ENCODE measurements around the gene DERL2. TPM values are rescaled to one million over a fixed set of nuclear protein-coding genes. Genes with fewer than 3 reads are reported as not detected.

DERL2 gene
- total RNA-seq, 1 donor from 2014 or later: 23.1 TPM

DNA sequence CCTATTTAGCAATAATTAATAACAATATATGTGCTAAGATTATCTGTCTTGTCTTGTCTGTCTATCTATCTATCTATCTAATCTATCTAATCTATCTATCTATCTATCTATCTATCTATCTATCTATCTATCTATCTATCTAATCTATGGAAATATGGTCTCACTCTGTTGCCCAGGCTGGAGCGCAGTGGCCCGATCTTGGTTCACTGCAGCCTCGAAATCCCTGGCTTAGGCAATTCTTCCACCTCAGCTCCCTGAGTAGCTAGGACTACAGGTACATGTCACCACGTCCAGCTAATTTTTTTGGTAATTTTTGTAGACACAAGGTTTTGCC lies 45.1 kb upstream of the DERL2 start:
- H3K27ac ChIP-seq: no peak overlapping the region
- H3K4me3 ChIP-seq: no peak overlapping the region
- DNase-seq (ENCODE audit: extremely low spot score in 2 of 2): no peak
- intact Hi-C loops (cut with DNase I): no loop called here
- H3K36me3 ChIP-seq: peaks cover 0 to 76% of the 10 kb centered on the region in 2 donors
- TF ChIP-seq POLR2A (IDR thresholded peaks at IDR 0.05): no peak
- TF ChIP-seq POLR2AphosphoS5 (IDR thresholded peaks at IDR 0.05; ENCODE audit: insufficient read depth in 1 of 2, low read depth in 1 of 2): no peak
- TF ChIP-seq, protein P1, sequence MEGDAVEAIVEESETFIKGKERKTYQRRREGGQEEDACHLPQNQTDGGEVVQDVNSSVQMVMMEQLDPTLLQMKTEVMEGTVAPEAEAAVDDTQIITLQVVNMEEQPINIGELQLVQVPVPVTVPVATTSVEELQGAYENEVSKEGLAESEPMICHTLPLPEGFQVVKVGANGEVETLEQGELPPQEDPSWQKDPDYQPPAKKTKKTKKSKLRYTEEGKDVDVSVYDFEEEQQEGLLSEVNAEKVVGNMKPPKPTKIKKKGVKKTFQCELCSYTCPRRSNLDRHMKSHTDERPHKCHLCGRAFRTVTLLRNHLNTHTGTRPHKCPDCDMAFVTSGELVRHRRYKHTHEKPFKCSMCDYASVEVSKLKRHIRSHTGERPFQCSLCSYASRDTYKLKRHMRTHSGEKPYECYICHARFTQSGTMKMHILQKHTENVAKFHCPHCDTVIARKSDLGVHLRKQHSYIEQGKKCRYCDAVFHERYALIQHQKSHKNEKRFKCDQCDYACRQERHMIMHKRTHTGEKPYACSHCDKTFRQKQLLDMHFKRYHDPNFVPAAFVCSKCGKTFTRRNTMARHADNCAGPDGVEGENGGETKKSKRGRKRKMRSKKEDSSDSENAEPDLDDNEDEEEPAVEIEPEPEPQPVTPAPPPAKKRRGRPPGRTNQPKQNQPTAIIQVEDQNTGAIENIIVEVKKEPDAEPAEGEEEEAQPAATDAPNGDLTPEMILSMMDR (IDR thresholded peaks at IDR 0.05): no peak
- H3K9me3 ChIP-seq: no peaks in the 10 kb centered on the region
- peaks cover 9% of the 10 kb centered on the region for H3K4me1 ChIP-seq
- H3K27me3 ChIP-seq: no peaks in the 10 kb centered on the region

DNA sequence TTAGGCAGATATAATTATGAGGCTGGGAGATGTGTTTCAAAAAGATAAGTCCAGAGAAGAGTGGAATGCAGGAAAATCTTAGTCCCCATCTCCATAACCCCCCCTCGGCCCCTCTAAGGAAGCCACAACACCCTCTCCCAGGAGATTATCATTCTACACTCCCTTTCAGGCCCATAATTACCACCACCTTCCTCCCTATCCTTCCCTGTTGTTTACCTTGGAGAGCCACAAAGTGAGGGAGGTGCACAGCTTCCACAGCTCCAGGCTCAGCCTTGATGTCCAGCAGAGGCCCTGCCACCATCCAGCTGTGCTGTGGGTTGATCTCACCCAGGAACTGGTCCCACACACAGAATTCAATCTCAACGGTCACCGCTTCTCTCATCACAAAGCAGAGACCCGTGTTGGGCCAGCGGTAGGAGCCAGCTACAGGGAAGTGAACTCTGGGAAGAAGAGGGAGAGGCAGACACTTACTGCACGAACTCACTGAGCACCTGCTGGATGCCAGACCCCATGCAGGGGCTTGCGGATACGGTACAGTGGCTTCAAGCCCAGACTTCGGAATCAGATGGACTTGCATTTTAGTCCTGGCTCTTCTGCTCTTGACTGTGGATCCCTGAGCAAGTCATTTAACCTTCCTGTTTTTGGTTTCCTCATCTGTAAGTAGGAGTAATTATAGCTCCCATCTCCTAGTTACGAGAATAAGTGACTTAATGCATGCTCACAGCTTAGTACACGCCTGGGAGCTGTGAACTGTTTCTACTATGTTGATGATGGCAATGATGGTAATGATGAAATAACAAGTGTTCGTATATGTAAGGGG lies 44.5 kb upstream of the DERL2 start:
- DNase-seq (ENCODE audit: extremely low spot score in 2 of 2): no peak
- Histone ChIP-seq H3K27me3 (no peaks in the 10 kb centered on the region), H3K9me3 (no peaks in the 10 kb centered on the region), H3K27ac (no peak overlapping the region), H3K36me3 (peaks cover 0 to 76% of the 10 kb centered on the region in 2 donors), H3K4me1 (peaks cover 9% of the 10 kb centered on the region), H3K4me3 (no peak overlapping the region)
- intact Hi-C loops (cut with DNase I): no loop called here
- no peak for TF ChIP-seq POLR2AphosphoS5 (IDR thresholded peaks at IDR 0.05; ENCODE audit: insufficient read depth in 1 of 2, low read depth in 1 of 2)
- no peak for TF ChIP-seq POLR2A (IDR thresholded peaks at IDR 0.05)
- TF ChIP-seq, protein P1 (IDR thresholded peaks at IDR 0.05): no peak

DNA sequence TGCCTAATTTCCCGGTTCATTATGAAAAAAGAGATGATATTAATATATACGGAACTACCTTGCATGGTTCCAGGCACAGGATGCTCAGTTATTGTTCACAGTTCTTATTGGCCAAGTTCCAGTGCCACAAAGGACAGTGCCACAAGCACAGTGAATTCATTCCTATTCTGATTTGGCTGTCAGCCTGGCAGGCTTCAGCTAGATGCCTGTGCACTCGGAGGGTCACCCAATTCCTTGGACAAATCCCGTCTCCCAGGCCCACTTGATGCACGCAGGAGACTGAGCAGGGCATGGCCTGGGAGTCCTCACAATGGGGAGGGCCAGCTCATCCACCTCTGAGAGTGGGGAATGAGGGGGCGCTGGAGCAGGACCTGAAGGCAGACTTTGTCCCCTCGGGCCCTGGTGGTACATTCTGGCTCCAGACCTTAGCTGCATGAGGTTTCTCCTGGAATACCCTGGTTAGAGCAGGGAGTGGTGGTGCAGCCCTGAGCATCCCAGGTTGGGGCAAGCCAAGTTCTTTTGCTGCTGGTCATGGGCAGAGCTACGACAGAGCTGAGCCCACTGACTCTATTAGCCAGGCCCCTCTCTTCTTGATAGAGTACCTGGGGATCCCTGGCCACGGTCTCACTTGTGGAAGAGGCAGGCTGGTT lies 41.7 kb upstream of the DERL2 start:
- Histone ChIP-seq H3K4me1 (peaks cover 9% of the 10 kb centered on the region), H3K36me3 (peaks cover 0 to 63% of the 10 kb centered on the region in 2 donors), H3K27me3 (no peaks in the 10 kb centered on the region), H3K27ac (peak overlapping the region; percentile 89), H3K4me3 (no peak overlapping the region), H3K9me3 (no peaks in the 10 kb centered on the region)
- intact Hi-C loops (cut with DNase I): no loop called here
- no peak for TF ChIP-seq POLR2AphosphoS5 (IDR thresholded peaks at IDR 0.05; ENCODE audit: insufficient read depth in 1 of 2, low read depth in 1 of 2)
- TF ChIP-seq POLR2A (IDR thresholded peaks at IDR 0.05): no peak
- TF ChIP-seq, protein P1 (IDR thresholded peaks at IDR 0.05): no peak
- DNase-seq (ENCODE audit: extremely low spot score in 2 of 2): no peak

DNA sequence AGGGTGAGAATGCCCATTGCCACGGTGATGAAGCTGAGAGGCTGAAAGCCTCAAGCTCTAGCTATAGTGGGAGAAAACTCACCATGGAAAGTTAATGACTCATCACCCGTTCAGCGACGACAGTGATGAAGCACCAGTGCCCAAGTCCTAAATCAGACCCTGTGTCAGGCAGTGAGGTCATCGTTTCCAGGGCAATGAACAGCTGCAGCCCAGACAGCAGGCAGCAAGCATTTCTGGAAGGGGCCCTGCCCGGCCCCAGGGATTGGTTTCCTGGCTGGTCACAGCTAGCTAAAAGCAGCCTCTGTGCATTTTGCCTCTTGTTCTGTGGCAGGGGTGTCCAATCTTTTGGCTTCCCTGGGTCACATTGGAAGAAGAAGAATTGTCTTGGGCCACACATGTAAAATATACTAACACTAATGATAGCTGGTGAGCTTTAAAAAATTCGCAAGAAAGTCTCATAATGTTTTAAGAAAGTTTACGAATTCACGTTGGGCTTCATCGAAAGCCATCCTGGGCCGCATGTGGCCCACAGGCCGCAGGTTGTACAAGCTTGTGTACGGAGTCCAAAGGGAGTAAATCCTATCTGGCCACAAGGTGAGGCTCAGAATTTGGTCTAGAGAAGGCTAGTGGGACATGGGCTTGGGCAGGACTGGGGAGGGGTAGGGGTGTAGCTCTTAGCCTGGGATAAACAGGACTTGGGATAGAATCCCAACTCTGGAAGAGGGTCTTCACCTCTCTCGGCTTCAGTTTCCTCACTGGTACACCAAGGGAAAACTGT lies 41.0 kb upstream of the DERL2 start:
- intact Hi-C loops (cut with DNase I): no loop called here
- TF ChIP-seq POLR2A (IDR thresholded peaks at IDR 0.05) (no peak), POLR2AphosphoS5 (IDR thresholded peaks at IDR 0.05; ENCODE audit: insufficient read depth in 1 of 2, low read depth in 1 of 2) (peak; percentile 66 to 77)
- TF ChIP-seq, protein P1 (IDR thresholded peaks at IDR 0.05): no peak
- DNase-seq (ENCODE audit: extremely low spot score in 2 of 2): no peak
- Histone ChIP-seq H3K27me3 (no peaks in the 10 kb centered on the region), H3K27ac (peak overlapping the region; percentile 89), H3K9me3 (no peaks in the 10 kb centered on the region), H3K36me3 (peaks cover 0 to 56% of the 10 kb centered on the region in 2 donors), H3K4me3 (no peak overlapping the region), H3K4me1 (peaks cover 9% of the 10 kb centered on the region)
